K562 (cell line): ENCODE measurements around the gene GABBR1. TPM values are rescaled to one million over a fixed set of nuclear protein-coding genes. Genes with fewer than 3 reads are reported as not detected.

Experiments
- ARNT ChIP-seq, 2 experiments: fragments of 450-650 bp; IDR thresholded peaks; 2 replicates each; pipeline ENCODE4 v1.6.1; 2016; ENCODE audit warnings: mild to moderate bottlenecking in 1 of 2
- CREB5 ChIP-seq: fragments of 250-450 bp; sonication (Bioruptor Pico); IDR thresholded peaks from 2 replicates; pipeline ENCODE4 v1.5.0; 2020; ENCODE audit warnings: mild to moderate bottlenecking
- ELF1 ChIP-seq: fragments of 200-800 bp; sonication (Bioruptor generic); IDR thresholded peaks from 2 replicates; pipeline ENCODE4 v1.6.1; 2016; ENCODE audit warnings: missing genetic modification characterization, missing compliant biosample characterization
- KHSRP ChIP-seq: fragments of 450-650 bp; IDR thresholded peaks from 2 replicates; pipeline ENCODE4 v1.6.1; 2017
- NCOA1 ChIP-seq: fragments of 450-650 bp; IDR thresholded peaks from 2 replicates; pipeline ENCODE4 v1.6.1; 2016; ENCODE audit warnings: low read depth
- NCOA4 ChIP-seq: fragments of 450-650 bp; IDR thresholded peaks from 2 replicates; pipeline ENCODE4 v1.6.1; 2018; ENCODE audit warnings: mild to moderate bottlenecking; ENCODE audit not compliant: partially characterized antibody
- PBX2 ChIP-seq, 2 experiments: IDR thresholded peaks in 1 of 2; conservative IDR thresholded peaks in 1 of 2; 2 replicates each; pipeline ENCODE4 v1.6.1; 2016; ENCODE audit warnings: low read depth in 2 of 2, mild to moderate bottlenecking in 1 of 2, missing compliant biosample characterization in 1 of 2, missing genetic modification characterization in 1 of 2, moderate library complexity in 1 of 2
- RREB1 ChIP-seq: fragments of 250-450 bp; sonication (Bioruptor Pico); IDR thresholded peaks from 2 replicates; pipeline ENCODE4 v1.4.0; 2020
- SNAPC5 ChIP-seq: fragments of 250-450 bp; sonication (Bioruptor Pico); IDR thresholded peaks from 2 replicates; pipeline ENCODE4 v1.8.0; 2021; ENCODE audit warnings: moderate library complexity, mild to moderate bottlenecking, inconsistent platforms
- TEAD2 ChIP-seq: fragments of 450-650 bp; IDR thresholded peaks from 2 replicates; pipeline ENCODE4 v1.6.1; 2016; ENCODE audit warnings: missing genetic modification characterization, control low read depth, missing compliant biosample characterization
- ZNF609 ChIP-seq: sonication (generic); formaldehyde crosslinking; IDR thresholded peaks from 2 replicates; pipeline ENCODE4 v1.8.1; 2023; ENCODE audit warnings: missing genetic modification reagents, mild to moderate bottlenecking, borderline replicate concordance
- polyA plus RNA-seq, 8 experiments: library from polyadenylated mRNA; depleted of rRNA in 4 of 8; stranded (reverse) in 5 of 8; unstranded in 3 of 8; fragments of >200 nt; fragmentation: Nextera tagmentation in 2 of 8; fragmentation: Illumina TruSeq in 1 of 8; extraction: Ambion mirVana in 2 of 8; extraction: Trizol in 1 of 8; gene quantifications; 2 replicates each; pipeline versions ENCODE4 v1.2.1 to v1.2.3, GENCODE V29; 2011 to 2014; ENCODE audit warnings: inconsistent platforms in 1 of 8, missing spikeins in 1 of 8
- total RNA-seq, 7 experiments: library from RNA; depleted of rRNA in 6 of 7; stranded (reverse); fragments of >200 nt in 6 of 7; fragmentation: Illumina TruSeq in 2 of 7; extraction: Trizol in 2 of 7; gene quantifications; 2 replicates each; pipeline versions ENCODE4 v1.2.1 to v1.2.3, GENCODE V29; 2011 to 2021; ENCODE audit warnings: low replicate concordance in 1 of 7

Gene GABBR1
- total and polyA plus RNA-seq, 9 of the 15 experiments (the other 6 are each of a cell fraction or from before 2014, with no cell fraction given), result 2.2 to 48.3 (median 20.8) TPM

GRCh38 chr6:29631209-29631810, 1.7 kb downstream of the GABBR1 start (continued):
- 0 out of 2 replicates have a peak, but pooled peaks have one; percentile 33 for TF ChIP-seq RREB1 (CRISPR knock-in tag)
- TF ChIP-seq PBX2 (CRISPR knock-in tag; IDR thresholded peaks at IDR 0.05; ENCODE audit: low read depth), result no peak
- no peak for TF ChIP-seq PBX2 (tag; conservative IDR thresholded peaks at IDR 0.05; ENCODE audit: low read depth)
- TF ChIP-seq ARNT (IDR thresholded peaks at IDR 0.05), result no peak
- TF ChIP-seq NCOA4, result no peak
- TF ChIP-seq ZNF609, result no peak
- TF ChIP-seq KHSRP, result no peak
- no peak for TF ChIP-seq SNAPC5
- no peak for TF ChIP-seq ELF1 (tag)
- peak; percentile 21; the same call in 1 of the 2 replicates for TF ChIP-seq NCOA1
- TF ChIP-seq CREB5 (CRISPR knock-in tag), result no peak
- no peak for TF ChIP-seq TEAD2 (tag)
